Left renal cortex interstitium (tissue), 4 donors: ENCODE measurements around the gene UGT1A8. TPM values are rescaled to one million over a fixed set of nuclear protein-coding genes. Genes with fewer than 3 reads are reported as not detected.

Experiments
- DNase-seq, 4 donors: peaks; one replicate each; pipeline ENCODE4 v3.0.0-alpha.2; 2013; ENCODE audit warnings: low read depth in 4 of 4, low spot score in 2 of 4, missing footprints in 1 of 4
- polyA plus RNA-seq, 4 donors: library from polyadenylated mRNA; unstranded; fragments of 120-200 nt; gene quantifications; one replicate each; pipeline ENCODE4 v1.2.1, GENCODE V29; 2013; ENCODE audit not compliant: insufficient read length in 4 of 4

UGT1A8 gene
- polyA plus RNA-seq, 4 donors, result 0.06 TPM; not detected in 3

GRCh38 chr2:233758141-233758540 is 140.7 kb downstream of the UGT1A8 start:
- no peak for DNase-seq

- no peak for DNase-seq
These were observed 141.4 kb downstream of the UGT1A8 start for GRCh38 chr2:233758849-233759248.

GRCh38 chr2:233760043-233760442 is 142.6 kb downstream of the UGT1A8 start, which contains the start of gene UGT1A1:
Gene UGT1A1 (plus strand): TSS chr2:233760270. CDS start chr2:233760288, 18 bp downstream.
- DNase-seq, result no peak

- DNase-seq, result no peak
These were observed 143.8 kb downstream of the UGT1A8 start for GRCh38 chr2:233761040-233761769.

GRCh38 chr2:233764264-233764663 is 146.8 kb downstream of the UGT1A8 start:
- no peak for DNase-seq

- DNase-seq, result no peak
These were observed 147.3 kb downstream of the UGT1A8 start for GRCh38 chr2:233764761-233765160.

- DNase-seq, result no peak
These were observed 149.0 kb downstream of the UGT1A8 start for GRCh38 chr2:233766416-233766815.

GRCh38 chr2:233768076-233768475 is 150.6 kb downstream of the UGT1A8 start:
- DNase-seq, result no peak

GRCh38 chr2:233769260-233769659 is 151.8 kb downstream of the UGT1A8 start:
- DNase-seq, result no peak

- DNase-seq, result no peak
These were observed 154.7 kb downstream of the UGT1A8 start for GRCh38 chr2:233772153-233772552.

GRCh38 chr2:233772583-233772982 is 155.2 kb downstream of the UGT1A8 start:
- no peak for DNase-seq

GRCh38 chr2:233773854-233774253 is 156.4 kb downstream of the UGT1A8 start:
- DNase-seq, result no peak

- DNase-seq, result no peak
These were observed 158.0 kb downstream of the UGT1A8 start for GRCh38 chr2:233775414-233775813.

GRCh38 chr2:233778030-233778429 is 160.6 kb downstream of the UGT1A8 start, which contains the start of gene MROH2A:
Gene MROH2A (plus strand): TSS chr2:233778330. CDS start chr2:233779359, 1,029 bp downstream.
- no peak for DNase-seq

- DNase-seq, result no peak
These were observed 162.3 kb downstream of the UGT1A8 start for GRCh38 chr2:233779722-233780121.

GRCh38 chr2:233780771-233781170 is 163.3 kb downstream of the UGT1A8 start:
- DNase-seq, result no peak

GRCh38 chr2:233789554-233789953 is 172.1 kb downstream of the UGT1A8 start:
- DNase-seq, result no peak

- DNase-seq, result no peak
These were observed 173.9 kb downstream of the UGT1A8 start for GRCh38 chr2:233791151-233791882.

- no peak for DNase-seq
These were observed 174.5 kb downstream of the UGT1A8 start for GRCh38 chr2:233791883-233792329.

- no peak for DNase-seq
These were observed 175.3 kb downstream of the UGT1A8 start for GRCh38 chr2:233792720-233793119.

- DNase-seq, result no peak
These were observed 176.2 kb downstream of the UGT1A8 start for GRCh38 chr2:233793465-233794127.
